Thyroid gland (tissue), 4 donors: ENCODE results near the gene PDRG1.

Source experiments
- POLR2A ChIP-seq, 2 donors: fragments of 450-650 bp; IDR thresholded peaks; one replicate each; pipeline ENCODE4 v1.6.1; 2017; ENCODE audit warnings: antibody characterized with exemption in 2 of 2, mild to moderate bottlenecking in 2 of 2, moderate library complexity in 1 of 2
- TF ChIP-seq, protein P1 (sequence below), 6 experiments: fragments of 200-600 bp in 3 of 6; fragments of 450-650 bp in 3 of 6; sonication (generic) in 3 of 6; IDR thresholded peaks; one replicate each; pipeline ENCODE4 v1.5.1; 2016 to 2019; ENCODE audit warnings: antibody characterized with exemption in 6 of 6, mild to moderate bottlenecking in 2 of 6, inconsistent platforms in 1 of 6, moderate library complexity in 1 of 6

DNA sequence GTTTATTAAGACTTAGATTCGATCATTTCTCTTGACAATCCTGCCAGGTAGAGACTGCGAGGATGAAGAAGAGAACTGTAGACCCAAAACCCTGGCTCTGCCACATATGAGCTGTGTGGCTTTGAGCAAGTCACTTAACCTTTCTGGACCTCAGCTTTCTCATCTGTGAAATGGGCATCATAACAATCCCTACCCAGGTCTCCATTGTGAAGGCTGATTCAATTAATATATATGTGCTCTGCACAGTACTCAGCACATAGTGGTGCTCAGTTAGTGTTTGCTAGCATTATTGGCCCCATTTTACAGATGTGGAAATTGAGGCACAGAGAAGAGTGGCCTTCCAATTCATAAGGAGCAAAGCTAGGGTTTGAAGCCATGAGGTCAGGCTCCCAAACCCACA, 24.0 kb upstream of the PDRG1 start:
- TF ChIP-seq, protein P1, sequence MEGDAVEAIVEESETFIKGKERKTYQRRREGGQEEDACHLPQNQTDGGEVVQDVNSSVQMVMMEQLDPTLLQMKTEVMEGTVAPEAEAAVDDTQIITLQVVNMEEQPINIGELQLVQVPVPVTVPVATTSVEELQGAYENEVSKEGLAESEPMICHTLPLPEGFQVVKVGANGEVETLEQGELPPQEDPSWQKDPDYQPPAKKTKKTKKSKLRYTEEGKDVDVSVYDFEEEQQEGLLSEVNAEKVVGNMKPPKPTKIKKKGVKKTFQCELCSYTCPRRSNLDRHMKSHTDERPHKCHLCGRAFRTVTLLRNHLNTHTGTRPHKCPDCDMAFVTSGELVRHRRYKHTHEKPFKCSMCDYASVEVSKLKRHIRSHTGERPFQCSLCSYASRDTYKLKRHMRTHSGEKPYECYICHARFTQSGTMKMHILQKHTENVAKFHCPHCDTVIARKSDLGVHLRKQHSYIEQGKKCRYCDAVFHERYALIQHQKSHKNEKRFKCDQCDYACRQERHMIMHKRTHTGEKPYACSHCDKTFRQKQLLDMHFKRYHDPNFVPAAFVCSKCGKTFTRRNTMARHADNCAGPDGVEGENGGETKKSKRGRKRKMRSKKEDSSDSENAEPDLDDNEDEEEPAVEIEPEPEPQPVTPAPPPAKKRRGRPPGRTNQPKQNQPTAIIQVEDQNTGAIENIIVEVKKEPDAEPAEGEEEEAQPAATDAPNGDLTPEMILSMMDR (IDR thresholded peaks at IDR 0.05), result no peak
- TF ChIP-seq POLR2A (IDR thresholded peaks at IDR 0.05), result no peak
